Stimulated activated CD8-positive, alpha-beta memory T cell treated with anti-CD3 and anti-CD28 coated beads, Interleukin-7, amount 100 ng/mL, for 4 hours (primary cell): ENCODE measurements around the gene PPP2CA.
"Not testable (repeated sequence)": the region's sequence is repeated elsewhere in the genome, so short reads cannot be mapped to it uniquely, and the experiment has no call there.

Source experiments
- DNase-seq, 2 donors: peaks; one replicate each; pipeline ENCODE4 v3.0.0-alpha.2; 2020; ENCODE audit warnings: low read depth in 2 of 2

The PPP2CA gene

DNA sequence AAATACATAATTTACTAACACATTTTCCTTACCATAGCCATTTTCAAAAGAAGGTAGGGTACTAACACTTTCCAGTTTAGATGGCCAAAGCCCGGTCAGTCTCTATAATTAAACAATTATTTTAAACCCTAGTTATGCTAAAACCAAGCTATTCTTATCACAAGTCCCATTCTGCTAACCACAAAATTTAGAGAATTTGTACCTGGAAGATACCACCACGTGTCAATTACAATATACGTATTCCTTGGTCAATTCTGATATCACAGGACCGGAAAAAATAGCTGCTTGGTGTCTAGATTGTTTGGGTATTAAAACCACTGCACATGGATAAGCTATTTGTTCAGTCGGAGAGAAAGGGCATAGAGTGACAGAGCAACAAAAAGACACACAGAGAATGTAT, 30.2 kb downstream of the PPP2CA start:
- no peak for DNase-seq

DNA sequence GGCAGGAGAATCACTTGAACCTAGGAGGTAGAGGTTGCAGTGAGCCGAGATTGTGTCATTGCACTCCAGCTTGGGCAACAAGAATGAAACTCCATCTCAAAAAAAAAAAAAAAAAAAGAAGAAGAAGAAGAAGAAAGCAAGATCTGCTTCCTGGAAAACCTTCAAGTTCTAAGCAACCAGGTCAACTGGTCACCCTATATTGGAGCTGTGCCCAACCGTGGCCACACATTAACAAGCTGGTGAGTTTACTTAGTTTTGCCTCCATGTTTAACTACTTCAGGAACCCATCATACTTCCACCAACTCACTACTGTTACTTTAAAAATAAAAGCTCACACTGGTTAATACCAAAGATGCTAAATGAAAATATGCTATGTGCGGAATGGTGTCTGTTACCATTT, 36.8 kb downstream of the PPP2CA start:
- DNase-seq = no peak

DNA sequence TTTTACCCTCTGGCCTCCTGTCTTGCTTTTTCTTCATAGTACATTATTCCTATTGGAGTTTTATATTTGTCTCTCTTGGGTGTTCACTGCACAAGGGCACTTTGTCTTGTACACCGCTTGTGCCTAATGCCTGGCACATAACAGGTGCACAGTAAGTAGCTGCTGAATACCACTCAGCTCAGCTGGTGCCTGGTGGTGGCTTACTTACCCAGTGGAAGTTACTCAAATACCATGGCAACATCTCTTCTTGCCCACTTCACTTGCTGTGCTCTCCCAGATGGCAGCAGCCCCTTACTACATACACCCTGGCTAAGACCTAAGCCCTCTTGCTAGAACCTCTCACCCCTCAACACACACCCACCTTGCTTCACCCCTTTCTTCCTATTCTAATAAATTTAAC, 37.8 kb downstream of the PPP2CA start:
- DNase-seq = no peak

DNA sequence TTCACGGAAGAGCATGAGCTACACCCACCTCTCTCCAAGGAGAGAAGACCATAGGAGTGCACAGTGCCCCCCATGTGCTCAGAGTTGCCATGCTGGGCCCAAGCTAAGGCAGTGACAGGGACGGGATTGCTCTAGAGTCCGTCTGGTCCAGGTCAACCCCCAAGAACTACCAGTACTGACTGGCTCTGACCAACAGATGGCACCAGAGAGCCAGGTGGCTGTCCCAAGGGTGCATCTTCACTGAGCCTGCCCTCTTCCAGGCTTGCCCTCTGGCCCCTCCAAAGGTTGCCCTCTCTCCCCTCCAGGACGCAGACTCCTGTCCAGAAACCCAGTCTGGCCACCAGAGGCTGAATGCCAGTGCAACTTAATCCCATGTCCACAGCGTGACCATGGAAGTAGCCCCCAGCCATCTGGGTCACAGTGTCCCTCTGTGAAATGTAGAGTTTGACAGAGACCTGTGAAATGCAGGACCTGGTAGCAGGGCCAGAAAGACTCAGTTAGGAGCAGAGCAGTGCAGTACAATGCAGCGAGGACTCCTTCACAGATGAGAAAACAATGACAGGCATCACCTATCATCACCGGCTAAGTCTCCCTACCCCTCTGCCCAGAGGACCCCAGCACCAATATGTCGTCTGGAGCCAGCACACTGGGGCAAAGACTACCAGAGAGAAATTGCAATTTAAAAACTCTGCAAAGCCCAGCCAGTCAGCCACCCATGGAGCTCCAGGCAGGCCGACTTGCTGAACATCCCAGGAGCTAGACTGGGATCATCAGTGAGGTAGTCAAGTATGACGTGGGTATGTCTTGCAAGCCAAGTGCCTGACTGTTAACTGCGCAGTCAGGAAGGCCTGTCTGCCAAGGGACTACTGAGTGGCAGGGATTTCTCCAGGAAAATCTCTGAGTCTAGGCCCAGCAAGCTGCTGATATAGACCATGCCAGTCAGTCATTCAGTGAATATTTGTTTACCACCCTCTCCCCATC, 41.4 kb downstream of the PPP2CA start:
- peak; percentile 45 to 59 for DNase-seq

- no peak for DNase-seq
Observed at GRCh38 chr5:134183481-134183880, 42.4 kb downstream of the PPP2CA start.

DNA sequence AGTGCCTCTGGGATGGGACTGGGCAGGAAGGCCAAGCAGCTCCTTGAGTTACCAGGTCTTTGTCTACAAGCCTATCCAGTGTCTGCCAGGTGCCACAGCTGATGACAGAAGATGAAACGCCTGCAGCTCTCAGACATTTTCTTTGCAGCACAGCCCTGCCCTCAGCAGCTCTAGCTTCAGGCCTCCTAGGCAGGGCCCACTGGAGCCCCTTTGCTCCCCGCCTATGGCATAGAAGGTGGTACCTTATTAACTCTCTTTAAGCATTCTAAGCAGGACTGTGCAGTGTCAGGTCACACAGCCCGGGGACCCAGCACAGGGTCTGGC, 47.8 kb downstream of the PPP2CA start:
- DNase-seq = no peak

- DNase-seq = no peak
Observed at GRCh38 chr5:134177369-134178095, 48.3 kb downstream of the PPP2CA start.

GRCh38 chr5:134176511-134177368, 49.1 kb downstream of the PPP2CA start, which contains the start of gene SKP1:
Gene SKP1 (minus strand): TSS chr5:134176950. CDS start chr5:134174022, 2,928 bp downstream.
- DNase-seq = peak; percentile 61 to 77

DNA sequence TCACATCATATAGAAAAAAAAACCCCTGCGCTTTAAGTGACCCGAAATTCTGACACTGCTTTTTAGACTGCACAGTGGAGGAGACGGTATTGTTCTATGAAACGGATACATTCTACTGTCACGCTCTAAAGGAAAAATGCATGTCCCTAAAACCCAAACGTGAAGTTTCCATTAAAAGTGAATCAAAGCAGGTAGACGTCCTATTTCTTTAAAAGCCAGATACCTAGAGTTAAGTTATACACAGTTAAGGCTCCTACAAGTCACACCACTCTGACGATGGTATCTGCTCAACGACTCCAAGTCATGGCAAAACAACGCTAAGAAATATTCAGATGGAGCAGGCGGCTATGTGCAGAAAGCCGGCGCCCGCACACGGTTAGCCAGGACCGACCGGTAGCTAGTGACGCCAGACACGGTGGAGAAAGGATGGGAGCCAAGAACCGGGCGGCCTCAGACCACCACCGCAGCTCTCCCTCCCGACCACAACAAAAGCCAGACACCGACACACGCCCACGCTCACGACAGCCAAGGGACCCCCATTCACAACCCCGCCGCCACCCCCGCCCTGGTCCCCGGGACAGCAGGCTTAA, 49.9 kb downstream of the PPP2CA start:
- DNase-seq = peak in 1 of 2 donors; percentile 7

- DNase-seq = no peak
Observed at GRCh38 chr5:134174841-134175839, 50.7 kb downstream of the PPP2CA start.

DNA sequence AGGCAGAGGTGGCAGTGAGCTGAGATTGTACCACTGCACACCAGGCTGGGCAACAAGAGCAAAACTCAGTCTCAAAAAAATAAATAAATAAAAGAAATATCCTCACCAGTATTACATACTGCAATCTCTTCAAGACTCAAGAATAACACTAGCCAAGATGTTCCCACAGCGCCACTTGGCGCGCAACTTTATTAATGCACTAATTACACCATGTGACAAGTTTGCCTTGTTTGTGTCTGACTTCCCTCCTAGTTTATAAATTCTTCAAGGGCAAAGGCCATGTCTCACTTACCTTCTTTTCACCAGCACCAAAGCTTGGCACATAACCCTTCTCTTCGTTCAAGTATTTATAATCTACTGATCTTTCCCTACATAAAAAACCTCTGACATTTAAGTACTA, 53.9 kb downstream of the PPP2CA start:
- DNase-seq = no peak

DNA sequence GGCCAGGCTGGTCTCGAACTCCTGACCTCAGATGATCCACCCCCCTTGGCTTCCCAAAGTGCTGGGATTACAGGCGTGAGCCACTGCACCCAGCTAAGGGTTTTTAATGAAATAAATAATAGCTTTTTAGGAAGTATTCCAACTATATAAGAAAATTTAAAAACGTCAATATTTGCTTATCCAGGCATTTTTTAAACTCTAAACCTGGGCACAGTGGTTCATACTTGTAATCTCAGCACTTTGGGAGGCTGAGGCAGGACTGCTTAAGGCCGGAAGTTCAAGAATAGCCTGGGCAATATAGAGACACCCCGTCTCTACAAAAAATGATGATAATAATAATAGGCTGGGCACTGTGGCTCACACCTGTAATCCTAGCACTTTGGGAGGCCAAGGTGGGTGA, 63.3 kb downstream of the PPP2CA start:
- DNase-seq = no peak

DNA sequence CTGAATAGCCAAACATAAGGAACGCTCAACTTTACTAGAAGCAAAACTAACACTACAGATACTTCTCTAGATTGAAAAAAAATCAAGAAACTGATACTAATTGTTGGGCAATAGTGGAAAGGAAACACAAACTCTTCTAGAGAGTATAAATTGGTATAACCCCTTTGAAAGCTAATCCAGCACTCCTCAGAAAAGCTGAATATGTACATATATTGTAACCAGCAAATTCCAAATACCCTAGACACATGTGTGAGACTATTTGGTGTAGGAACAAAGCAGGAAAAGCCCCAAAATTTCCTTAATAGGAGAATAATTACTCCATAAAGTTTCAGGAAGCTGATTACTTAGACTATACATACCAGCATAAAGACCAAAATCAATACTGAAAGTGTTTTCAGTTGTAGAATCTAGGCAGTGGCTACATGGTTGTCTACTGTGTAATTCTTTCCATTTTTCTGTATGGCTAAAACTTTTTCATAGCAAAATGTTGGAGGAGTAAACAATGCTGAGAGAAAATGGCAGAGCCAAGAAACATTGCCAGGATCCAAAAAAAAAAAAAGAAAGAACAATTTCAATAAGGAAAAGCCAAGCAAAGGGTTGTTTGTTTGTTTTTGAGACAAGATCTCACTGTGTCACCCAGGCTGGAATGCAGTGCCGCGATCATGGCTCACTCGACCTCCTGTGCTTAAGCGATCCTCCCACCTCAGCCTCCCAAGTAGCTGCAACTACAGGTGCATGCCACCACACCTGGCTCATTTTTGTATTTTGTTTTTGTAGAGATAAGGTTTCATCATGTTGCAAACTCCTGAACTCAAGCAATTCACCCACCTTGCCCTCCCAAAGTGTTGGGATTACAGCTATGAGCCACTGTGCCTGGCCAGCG, 64.1 kb downstream of the PPP2CA start:
- DNase-seq = no peak

- no peak for DNase-seq
Observed at GRCh38 chr5:134153657-134154056, 72.2 kb downstream of the PPP2CA start.

DNA sequence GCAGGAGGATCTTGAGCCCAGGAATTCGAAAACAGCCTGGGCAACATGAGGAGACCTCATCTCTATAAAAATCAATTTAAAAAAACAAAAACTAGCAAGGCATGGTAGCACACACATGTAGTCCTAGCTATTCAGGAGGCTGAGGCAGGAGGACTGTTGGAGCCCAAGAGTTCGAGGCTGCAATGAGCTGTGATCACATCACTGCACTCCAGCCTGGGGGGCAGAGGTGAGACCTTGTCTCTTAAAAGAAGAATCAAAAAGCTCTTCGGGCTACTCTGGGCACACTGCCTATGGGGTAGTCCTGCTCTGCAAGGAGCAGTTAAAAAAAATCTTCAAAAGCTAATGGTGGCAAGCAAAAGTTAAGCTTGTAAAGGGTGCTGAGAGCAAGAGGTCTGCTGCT, 72.6 kb downstream of the PPP2CA start:
- DNase-seq = no peak

- not testable (repeated sequence) for DNase-seq
Observed at GRCh38 chr5:134152173-134152832, 73.6 kb downstream of the PPP2CA start.

- no peak for DNase-seq
Observed at GRCh38 chr5:134151723-134152122, 74.2 kb downstream of the PPP2CA start.

DNA sequence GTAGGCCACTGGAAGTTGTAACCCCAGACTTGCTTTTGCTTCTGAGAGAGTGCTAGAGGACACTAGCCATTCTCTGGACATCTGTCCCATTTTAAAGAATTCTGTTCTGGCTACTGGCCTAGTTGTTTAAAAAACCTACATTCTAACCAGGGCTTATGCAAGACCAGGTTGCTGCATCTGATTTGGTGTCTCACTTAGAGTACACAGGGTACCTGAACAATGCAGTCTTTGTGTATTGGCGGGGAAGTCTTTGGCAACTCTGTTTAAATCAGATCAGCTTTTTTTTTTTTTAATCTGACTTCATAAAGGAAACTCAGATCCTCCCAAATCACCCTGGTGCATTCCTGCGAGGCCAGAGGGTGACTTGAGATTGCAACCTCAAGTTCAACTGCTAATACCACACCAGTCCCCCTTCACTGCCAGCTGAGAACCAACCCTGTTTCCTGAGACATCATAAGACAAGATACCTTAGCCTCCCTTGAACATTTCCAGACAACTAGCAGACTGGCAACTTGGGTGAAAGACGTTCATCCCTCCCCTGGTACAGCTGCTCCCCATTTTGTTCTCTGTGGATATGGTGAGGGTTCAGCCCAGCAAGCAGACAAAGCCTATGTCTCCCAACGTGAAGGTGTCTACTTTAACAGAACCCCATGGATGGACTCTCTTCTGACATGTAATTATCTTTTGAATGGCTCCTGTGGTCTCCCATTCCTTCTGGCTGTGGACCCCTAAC, 76.1 kb downstream of the PPP2CA start:
- no peak for DNase-seq
